Measurements from ENCODE around the gene CRTC3.
"Not testable (repeated sequence)": the region's sequence is repeated elsewhere in the genome, so short reads cannot be mapped to it uniquely, and the experiment has no call there.

Gene CRTC3

GRCh38 chr15:90524018-90524803, 5.5 kb upstream of the CRTC3 start:
- not testable (repeated sequence) for DNase-seq

DNA sequence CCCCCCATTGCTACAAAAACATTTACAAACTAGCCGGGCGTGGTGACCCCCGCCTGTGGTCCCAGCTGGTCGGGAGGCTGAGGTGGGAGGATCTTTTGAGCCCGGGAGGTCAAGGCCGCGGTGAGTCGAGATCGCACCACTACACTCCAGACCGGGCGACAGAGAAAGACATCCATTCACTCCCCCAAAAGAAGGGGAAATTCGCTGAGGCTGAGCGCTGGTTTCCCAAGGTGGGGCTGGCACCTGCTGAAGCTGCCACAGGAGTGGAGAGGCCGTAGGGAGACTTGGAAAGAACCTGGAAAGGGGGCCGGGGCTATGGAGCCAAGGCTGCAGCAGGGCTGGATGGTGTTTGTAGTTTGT, 732 bp upstream of the CRTC3 start:
- no peak for DNase-seq

DNA sequence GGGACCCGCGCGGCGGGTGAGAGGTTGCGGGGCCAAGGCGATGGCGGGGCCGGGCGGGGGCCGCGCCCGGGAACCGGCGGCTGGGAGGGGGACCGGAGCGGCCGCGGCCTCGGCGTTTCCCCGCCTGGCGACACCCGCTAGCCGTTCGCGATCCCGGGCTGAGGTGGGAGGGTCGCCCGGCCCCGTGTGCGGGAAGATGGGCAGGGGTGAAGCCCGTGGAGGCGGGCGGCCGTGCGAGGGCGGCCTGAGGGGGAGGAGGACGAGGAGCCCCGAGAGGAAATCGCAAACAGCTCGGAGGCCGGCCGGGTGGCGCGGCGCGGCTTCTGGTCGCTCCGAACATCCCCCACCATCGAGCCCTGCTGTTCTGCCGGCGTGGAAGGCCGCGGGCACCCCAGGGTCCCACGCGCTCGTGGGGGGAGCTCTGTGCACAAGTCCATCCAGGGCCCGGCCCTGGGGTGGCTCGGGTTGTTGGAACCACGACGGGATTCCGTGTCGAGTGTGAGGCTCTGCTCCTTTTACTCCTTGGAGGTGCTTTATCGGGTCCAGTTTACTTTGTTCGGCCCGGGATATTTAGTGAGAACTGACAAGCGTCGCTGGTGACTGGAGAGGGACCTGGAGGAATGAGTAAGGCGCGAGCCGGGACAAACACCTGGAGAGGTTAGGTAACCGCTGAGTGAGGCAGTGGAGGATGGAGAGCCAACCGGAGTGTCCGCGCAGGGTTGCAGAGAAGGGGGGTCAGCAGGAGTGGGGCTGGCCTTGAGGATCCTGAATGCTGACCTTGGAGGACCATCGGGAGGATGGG, 728 bp downstream of the CRTC3 start:
- no peak for DNase-seq

GRCh38 chr15:90531147-90531546, 1.4 kb downstream of the CRTC3 start:
- no peak for DNase-seq

DNA sequence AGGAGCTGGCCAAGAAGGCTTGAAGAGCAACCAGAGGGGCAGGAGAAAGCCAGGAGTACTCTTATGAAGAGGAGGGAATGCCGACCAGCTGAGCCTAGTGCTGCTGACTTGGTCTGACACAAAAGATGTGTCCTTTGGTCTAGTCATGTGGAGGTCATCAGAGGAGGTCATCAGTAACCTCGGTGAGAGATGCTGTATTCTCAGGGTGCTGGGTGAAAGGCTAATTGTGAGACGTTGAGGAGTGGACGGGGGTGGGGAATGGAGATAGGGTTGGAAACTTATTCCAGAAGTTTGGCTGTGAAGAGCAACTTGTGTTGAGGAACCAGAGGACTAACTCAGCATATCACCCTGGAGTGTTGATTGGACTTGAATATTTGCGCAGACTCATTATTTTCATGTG, 5.5 kb downstream of the CRTC3 start:
- DNase-seq: no peak

GRCh38 chr15:90539789-90540188, 10.1 kb downstream of the CRTC3 start:
- DNase-seq: no peak

- no peak for DNase-seq
Observed at GRCh38 chr15:90540768-90541167, 11.0 kb downstream of the CRTC3 start.

DNA sequence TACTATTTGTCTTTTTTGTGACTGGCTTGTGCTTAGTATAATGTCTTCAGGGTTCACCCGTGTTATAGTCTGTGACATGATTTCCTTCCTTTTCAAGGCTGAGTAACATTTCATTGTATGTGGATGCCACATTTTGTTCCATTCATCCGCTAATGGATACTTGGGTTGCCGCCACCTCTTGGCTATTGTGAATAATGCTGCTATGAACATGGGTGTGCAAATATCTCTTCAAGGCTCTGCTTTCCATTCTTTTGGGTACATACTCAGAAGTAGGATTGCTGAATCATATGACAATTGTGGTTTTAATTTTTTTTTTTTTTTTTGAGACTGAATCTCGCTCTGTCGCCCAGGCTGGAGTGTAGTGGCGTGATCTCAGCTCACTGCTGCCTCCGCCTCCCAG, 15.4 kb downstream of the CRTC3 start:
- DNase-seq: no peak

DNA sequence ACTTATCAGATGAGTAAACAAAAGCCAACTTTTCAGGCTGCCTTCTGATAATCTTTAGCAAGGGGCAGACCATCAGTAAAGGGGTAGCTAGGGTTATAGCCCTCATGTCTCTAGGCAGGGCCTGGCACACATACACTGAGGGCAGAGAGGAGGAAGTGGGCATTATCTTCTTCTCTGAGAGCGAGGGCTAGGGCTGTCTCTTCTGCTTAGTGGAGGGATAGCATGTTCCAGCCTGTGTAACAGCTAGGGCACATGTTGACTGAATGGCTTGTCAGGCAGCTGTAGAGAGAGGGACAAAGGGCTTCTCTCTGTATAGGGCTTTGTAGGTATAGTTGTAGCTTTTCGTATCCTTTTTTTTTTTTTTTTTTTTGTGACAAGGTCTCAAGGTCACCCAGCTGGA, 17.8 kb downstream of the CRTC3 start:
- DNase-seq: no peak

- no peak for DNase-seq
Observed at GRCh38 chr15:90550919-90551318, 21.2 kb downstream of the CRTC3 start.

DNA sequence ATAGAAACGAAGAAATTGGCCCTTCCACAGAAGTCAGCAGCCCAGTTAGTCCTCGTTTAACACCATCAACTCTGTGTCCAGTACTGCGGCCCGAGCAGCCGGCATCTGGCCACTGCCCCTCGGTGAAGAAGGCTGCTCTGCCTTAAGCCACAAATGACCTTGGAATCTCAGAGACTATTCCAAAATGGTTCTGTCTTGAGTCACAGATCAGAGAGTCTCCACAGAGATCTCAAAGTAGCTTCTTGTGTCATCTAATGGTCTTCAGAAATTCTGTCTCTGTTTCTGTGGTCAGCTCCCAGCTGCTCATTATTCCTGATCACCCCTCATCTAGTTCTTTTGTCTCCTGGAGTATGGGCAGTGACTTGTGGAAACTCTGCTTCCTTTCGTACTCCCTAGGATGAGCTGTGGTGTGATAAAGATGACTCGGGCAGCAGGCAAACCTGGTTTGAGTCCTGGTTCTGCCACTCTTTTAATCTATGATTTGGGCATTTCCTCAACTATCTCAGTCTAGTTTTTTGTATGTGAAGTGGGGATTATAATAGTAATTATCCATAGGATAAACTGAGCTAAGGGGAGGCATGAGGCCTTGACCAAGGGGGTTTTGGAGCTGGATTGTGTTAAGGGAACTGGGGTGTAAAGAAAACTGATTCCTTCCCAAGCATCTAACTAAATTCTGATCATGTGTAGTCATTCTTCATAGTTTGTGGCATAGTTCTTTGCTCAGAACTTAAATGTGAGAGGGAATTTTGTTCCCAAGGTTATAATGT, 22.6 kb downstream of the CRTC3 start:
- DNase-seq: no peak

- DNase-seq: no peak
Observed at GRCh38 chr15:90552929-90553211, 23.1 kb downstream of the CRTC3 start.

DNA sequence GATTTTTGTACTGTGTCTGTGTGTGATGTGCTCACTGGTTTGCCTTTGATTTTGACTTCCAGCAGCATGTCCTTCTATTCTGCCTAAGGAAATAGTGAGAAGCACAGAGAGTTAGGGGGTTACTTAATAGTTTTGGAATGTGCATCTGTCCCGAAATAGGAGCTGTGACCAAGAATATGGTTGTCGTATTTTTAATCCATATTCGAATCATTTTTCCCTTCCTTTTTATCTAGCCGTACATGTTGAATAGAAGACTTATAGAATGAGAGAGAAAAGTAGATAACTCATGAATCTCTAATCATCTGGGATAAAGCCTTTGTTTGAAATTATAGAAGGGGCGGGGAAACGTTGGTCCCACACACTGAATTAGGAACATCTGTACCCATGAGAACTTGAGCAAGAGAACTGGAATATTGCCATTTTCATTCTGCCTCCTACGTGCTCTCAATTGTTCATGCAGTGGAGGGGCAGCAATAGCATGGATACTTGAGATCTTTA, 23.6 kb downstream of the CRTC3 start:
- no peak for DNase-seq

GRCh38 chr15:90557186-90558084, 27.7 kb downstream of the CRTC3 start:
- DNase-seq: no peak

GRCh38 chr15:90558171-90558573, 28.4 kb downstream of the CRTC3 start:
- no peak for DNase-seq

- no peak for DNase-seq
Observed at GRCh38 chr15:90559119-90559518, 29.4 kb downstream of the CRTC3 start.

DNA sequence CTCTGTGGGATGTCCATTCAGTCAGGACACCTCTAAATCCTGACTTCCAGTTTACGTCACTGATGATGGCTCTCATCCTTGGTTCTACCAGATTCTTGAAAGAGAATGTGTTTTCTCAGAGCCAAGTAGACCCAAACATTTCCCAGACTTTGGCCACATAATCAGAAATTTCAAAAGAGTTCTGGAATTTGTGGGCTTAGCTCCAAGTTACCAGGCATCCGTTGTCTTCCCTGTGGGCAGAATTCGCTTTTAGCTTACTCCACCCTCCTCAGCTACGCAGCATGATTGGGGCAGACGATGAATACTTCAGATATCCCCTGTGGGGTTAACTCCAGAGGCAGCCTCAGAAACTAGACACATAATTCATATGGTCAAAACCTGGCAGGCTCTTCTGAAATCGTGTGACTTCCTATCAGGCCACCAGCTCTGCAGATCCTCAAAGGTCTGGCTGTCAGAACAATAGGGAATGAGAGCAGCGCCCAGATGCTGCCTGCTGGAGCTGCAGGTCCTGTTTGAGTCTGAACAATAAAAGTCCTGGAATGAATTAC, 30.6 kb downstream of the CRTC3 start:
- no peak for DNase-seq

- DNase-seq: no peak
Observed at GRCh38 chr15:90561344-90562244, 31.9 kb downstream of the CRTC3 start.

- no peak for DNase-seq
Observed at GRCh38 chr15:90562669-90563068, 32.9 kb downstream of the CRTC3 start.

DNA sequence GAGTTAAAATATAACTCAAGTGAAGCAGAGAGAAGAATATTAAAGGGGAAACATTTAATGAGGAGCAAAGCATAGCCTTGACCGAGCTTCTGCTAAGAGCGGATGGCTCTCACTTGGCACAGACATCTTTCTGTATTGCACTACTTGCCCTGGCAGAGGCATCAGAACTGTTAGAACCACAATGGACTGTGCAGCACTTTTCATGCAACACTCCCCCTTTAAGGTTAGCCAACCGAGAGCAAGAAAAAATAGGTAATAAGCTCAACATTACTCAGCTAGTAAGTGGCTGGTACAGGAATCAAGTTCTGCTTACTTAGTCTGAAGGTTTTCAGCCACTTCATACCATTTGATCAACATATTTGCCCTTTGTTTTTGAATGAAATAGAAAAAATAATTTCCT, 33.7 kb downstream of the CRTC3 start:
- DNase-seq: no peak

GRCh38 chr15:90564051-90564450, 34.3 kb downstream of the CRTC3 start:
- no peak for DNase-seq

Measured in NCI-H510A (cell line).